ENCODE measurements around the gene LINGO3. TPM values are rescaled to one million over a fixed set of nuclear protein-coding genes. Genes with fewer than 3 reads are reported as not detected.

Gene LINGO3
- polyA plus RNA-seq, 3 donors = 0.08 to 2.8 (median 2.2) TPM

DNA sequence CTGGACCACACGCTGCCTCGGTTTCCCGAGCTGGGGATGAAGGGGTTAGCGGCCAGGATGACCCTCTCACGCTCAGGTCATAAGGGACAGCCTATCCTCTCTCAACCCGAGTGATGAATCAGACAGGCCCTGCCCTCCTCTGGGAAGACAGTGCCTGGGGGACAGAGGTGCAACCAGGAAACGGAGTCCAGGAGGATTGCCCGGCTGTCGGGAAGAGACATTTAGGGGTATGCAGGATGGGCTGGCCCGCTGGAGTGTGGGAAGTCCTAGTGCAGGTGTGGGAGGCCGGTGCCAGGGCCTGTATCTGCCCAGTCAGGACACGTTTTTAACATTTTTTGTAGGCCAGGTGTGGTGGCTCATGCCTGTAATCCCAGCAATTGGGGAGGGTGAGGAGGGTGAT is 12.1 kb upstream of the LINGO3 start:
- Histone ChIP-seq H3K9ac (ENCODE audit: insufficient read depth, low read length, poor library complexity, severe bottlenecking) (no peak overlapping the region), H3K4me2 (replicated peaks; ENCODE audit: extremely low read depth, low read length, poor library complexity, severe bottlenecking) (no peak overlapping the region), H3K4me1 (ENCODE audit: control insufficient read depth in 1 of 2, insufficient read depth in 2 of 2, low read length in 2 of 2) (peaks cover 15 to 16% of the 10 kb centered on the region in 2 donors), H3K4me3 (replicated peaks in 1 of 3; ENCODE audit: low read depth in 2 of 3, low read length in 3 of 3) (no peak overlapping the region), H3K36me3 (replicated peaks in 1 of 2; ENCODE audit: control insufficient read depth in 1 of 2, insufficient read depth in 2 of 2, low read length in 2 of 2) (peaks cover 26 to 36% of the 10 kb centered on the region in 2 donors), H3K27ac (ENCODE audit: low read depth in 1 of 2, low read length in 2 of 2) (no peak overlapping the region), H3K27me3 (ENCODE audit: control insufficient read depth in 2 of 2, insufficient read depth in 2 of 2, low read length in 2 of 2) (no peaks in the 10 kb centered on the region), H3K9me3 (replicated peaks in 1 of 2; ENCODE audit: control insufficient read depth in 1 of 2, insufficient read depth in 1 of 2, low read length in 2 of 2) (peaks cover 0 to 4% of the 10 kb centered on the region in 2 donors), H2AFZ (ENCODE audit: insufficient read depth, low read depth, low read length, poor library complexity, severe bottlenecking) (no peak overlapping the region), H4K20me1 (ENCODE audit: insufficient read depth, low read length) (peaks cover 7% of the 10 kb centered on the region), H3K79me2 (ENCODE audit: insufficient read depth, low read length) (peaks cover 7% of the 10 kb centered on the region)
- Mint-ChIP-seq H3K9me3 (peaks cover 2 to 10% (median 7%) of the 10 kb centered on the region in 7 donors), H3K27ac (no peak overlapping the region), H3K27me3 (ENCODE audit: low read depth in 3 of 3) (peaks cover 0 to 7% (median 0%) of the 10 kb centered on the region in 3 donors), H3K4me1 (peaks cover 15% of the 10 kb centered on the region), H3K4me3 (no peak overlapping the region), H3K36me3 (peaks cover 20 to 46% of the 10 kb centered on the region in 2 donors)
- no peak for DNase-seq
- TF ChIP-seq, protein P1, sequence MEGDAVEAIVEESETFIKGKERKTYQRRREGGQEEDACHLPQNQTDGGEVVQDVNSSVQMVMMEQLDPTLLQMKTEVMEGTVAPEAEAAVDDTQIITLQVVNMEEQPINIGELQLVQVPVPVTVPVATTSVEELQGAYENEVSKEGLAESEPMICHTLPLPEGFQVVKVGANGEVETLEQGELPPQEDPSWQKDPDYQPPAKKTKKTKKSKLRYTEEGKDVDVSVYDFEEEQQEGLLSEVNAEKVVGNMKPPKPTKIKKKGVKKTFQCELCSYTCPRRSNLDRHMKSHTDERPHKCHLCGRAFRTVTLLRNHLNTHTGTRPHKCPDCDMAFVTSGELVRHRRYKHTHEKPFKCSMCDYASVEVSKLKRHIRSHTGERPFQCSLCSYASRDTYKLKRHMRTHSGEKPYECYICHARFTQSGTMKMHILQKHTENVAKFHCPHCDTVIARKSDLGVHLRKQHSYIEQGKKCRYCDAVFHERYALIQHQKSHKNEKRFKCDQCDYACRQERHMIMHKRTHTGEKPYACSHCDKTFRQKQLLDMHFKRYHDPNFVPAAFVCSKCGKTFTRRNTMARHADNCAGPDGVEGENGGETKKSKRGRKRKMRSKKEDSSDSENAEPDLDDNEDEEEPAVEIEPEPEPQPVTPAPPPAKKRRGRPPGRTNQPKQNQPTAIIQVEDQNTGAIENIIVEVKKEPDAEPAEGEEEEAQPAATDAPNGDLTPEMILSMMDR (IDR thresholded peaks at IDR 0.05) = no peak
- 91% methylated on average over 9 of the region's 12 CpGs for WGBS (ENCODE audit: insufficient coverage)
- intact Hi-C loops (cut with micrococcal nuclease) = no loop called here

DNA sequence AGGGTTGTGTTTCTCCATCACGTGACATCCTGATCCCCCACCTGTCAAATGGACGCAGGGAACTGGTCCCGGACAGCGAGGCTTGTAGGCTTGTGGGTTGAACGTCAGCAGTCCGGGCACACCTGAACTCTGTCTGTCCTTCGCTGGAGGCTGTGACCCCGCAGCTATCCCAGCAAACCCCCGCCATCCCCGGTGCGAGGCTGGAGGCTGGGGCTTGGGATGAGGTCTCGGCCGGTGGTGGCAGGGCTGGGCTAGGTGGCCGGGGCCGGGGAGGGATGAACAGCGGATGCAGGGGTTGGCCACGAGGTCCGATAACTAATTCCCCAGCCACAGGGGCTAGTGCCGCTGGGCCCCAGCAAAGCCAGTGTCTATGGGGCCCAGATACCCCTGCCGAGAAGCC is 11.6 kb upstream of the LINGO3 start:
- H3K27ac Mint-ChIP-seq = no peak overlapping the region
- peaks cover 0 to 7% (median 0%) of the 10 kb centered on the region in 3 donors for H3K27me3 Mint-ChIP-seq (ENCODE audit: low read depth in 3 of 3)
- Histone ChIP-seq H3K27ac (ENCODE audit: low read depth in 1 of 2, low read length in 2 of 2) (no peak overlapping the region), H3K9ac (ENCODE audit: insufficient read depth, low read length, poor library complexity, severe bottlenecking) (no peak overlapping the region), H3K4me2 (replicated peaks; ENCODE audit: extremely low read depth, low read length, poor library complexity, severe bottlenecking) (no peak overlapping the region), H3K36me3 (replicated peaks in 1 of 2; ENCODE audit: control insufficient read depth in 1 of 2, insufficient read depth in 2 of 2, low read length in 2 of 2) (peaks cover 21 to 31% of the 10 kb centered on the region in 2 donors), H4K20me1 (ENCODE audit: insufficient read depth, low read length) (peaks cover 4% of the 10 kb centered on the region), H3K9me3 (replicated peaks in 1 of 2; ENCODE audit: control insufficient read depth in 1 of 2, insufficient read depth in 1 of 2, low read length in 2 of 2) (peaks cover 0 to 9% of the 10 kb centered on the region in 2 donors), H3K27me3 (ENCODE audit: control insufficient read depth in 2 of 2, insufficient read depth in 2 of 2, low read length in 2 of 2) (no peaks in the 10 kb centered on the region), H3K4me3 (replicated peaks in 1 of 3; ENCODE audit: low read depth in 2 of 3, low read length in 3 of 3) (no peak overlapping the region), H3K4me1 (ENCODE audit: control insufficient read depth in 1 of 2, insufficient read depth in 2 of 2, low read length in 2 of 2) (peaks cover 15 to 21% of the 10 kb centered on the region in 2 donors), H3K79me2 (ENCODE audit: insufficient read depth, low read length) (peaks cover 2% of the 10 kb centered on the region), H2AFZ (ENCODE audit: insufficient read depth, low read depth, low read length, poor library complexity, severe bottlenecking) (no peak overlapping the region)
- H3K4me1 Mint-ChIP-seq = peaks cover 16% of the 10 kb centered on the region
- peaks cover 7 to 13% (median 12%) of the 10 kb centered on the region in 7 donors for H3K9me3 Mint-ChIP-seq
- TF ChIP-seq, protein P1 (IDR thresholded peaks at IDR 0.05) = no peak
- 92% methylated on average over 20 of the region's 20 CpGs for WGBS (ENCODE audit: insufficient coverage)
- DNase-seq = no peak
- H3K4me3 Mint-ChIP-seq = no peak overlapping the region
- intact Hi-C loops (cut with micrococcal nuclease) = loop anchor here (5.0 kb wide), 3 partner anchors 42 to 167 kb away; partner anchors contain the start of genes AP3D1 (in 2 of the 2), PLEKHJ1 (in 1 of the 2) and SF3A2 (in 1 of the 2)
- H3K36me3 Mint-ChIP-seq = peaks cover 17 to 44% of the 10 kb centered on the region in 2 donors

Measured in CD14-positive monocyte (primary cell).